ENCODE results near the gene LCN12. TPM values are rescaled to one million over a fixed set of nuclear protein-coding genes. Genes with fewer than 3 reads are reported as not detected.

The LCN12 gene
- total RNA-seq, 2 experiments from 2014 or later, result 1.3 to 2.1 TPM

GRCh38 chr9:136968333-136969127 lies 16.5 kb downstream of the LCN12 start:
- Mint-ChIP-seq H3K27me3 (no peaks in the 10 kb centered on the region), H3K4me3 (no peak overlapping the region), H3K36me3 (ENCODE audit: low read depth) (no peaks in the 10 kb centered on the region), H3K4me1 (ENCODE audit: low read depth) (peaks cover 17% of the 10 kb centered on the region), H3K27ac (no peak overlapping the region), H3K9me3 (no peaks in the 10 kb centered on the region)
- CTCF ChIA-PET, result interaction anchor here (0.7 kb wide), 1 partner anchor 60 kb away, joined by 4 read pairs; the partner anchor contains the start of gene ABCA2
- no peak for ATAC-seq
- DNase-seq, result no peak
- TF ChIP-seq CTCF (IDR thresholded peaks at IDR 0.05), result no peak
- intact Hi-C loops (cut with micrococcal nuclease), result no loop called here
- POLR2A ChIA-PET, result interaction anchor here (0.5 kb wide), 1 partner anchor 190 kb away, joined by 3 read pairs; no protein-coding TSS in a partner anchor

DNA sequence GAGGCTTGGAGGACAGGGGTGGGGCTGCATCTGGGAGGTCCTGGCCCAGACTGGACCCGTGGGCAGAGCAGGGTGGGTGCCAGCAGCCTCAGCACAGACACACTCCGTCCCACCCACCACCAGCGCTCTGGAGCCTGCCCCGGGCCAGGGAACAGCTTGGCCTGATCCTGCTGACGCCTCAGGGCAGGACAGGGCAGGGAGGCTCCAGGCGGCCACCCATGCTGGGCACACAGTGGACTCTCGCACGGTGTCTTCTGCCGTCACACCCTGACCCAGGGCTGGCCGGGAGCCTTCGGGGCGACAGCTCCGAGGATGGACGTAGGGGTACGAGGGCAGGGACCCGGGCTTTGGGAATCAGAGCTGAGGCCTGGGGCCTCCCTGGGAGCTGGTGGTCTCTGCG lies 17.1 kb downstream of the LCN12 start:
- Mint-ChIP-seq H3K9me3 (no peaks in the 10 kb centered on the region), H3K4me3 (no peak overlapping the region), H3K27ac (no peak overlapping the region), H3K27me3 (no peaks in the 10 kb centered on the region), H3K4me1 (ENCODE audit: low read depth) (peaks cover 17% of the 10 kb centered on the region), H3K36me3 (ENCODE audit: low read depth) (no peaks in the 10 kb centered on the region)
- TF ChIP-seq CTCF (IDR thresholded peaks at IDR 0.05), result no peak
- DNase-seq (no peak), ATAC-seq (no peak)
- intact Hi-C loops (cut with micrococcal nuclease), result no loop called here
- POLR2A ChIA-PET, result interaction anchor here (0.5 to 0.8 kb wide), 3 partner anchors 10 to 320 kb away, joined by 3 to 4 read pairs (median 3); no protein-coding TSS in a partner anchor
- CTCF ChIA-PET, result interaction anchor here (0.7 kb wide), 1 partner anchor 60 kb away, joined by 4 read pairs; the partner anchor contains the start of gene ABCA2

DNA sequence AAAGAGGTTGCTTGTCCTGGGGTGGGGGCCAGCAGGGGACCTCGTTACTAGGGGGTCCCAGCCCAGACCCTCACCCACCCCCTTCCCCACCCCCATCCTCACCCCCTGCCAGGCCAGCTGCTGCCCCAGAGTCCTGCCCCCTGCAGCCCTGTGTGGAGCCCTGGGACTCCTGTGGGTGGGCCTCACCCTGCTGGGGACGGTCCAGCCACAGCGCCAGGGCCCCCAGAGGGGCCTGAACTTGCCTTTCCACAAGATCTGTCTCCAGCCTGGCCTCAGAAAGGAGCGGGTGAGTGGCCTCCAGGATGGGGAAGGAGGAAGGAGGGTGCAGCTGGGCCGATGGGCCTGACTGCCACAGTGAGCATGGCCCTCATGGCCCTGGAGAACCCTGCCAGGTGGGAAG lies 17.7 kb downstream of the LCN12 start:
- CTCF ChIA-PET, result no interaction called here
- no peak overlapping the region for H3K27ac Mint-ChIP-seq
- no peaks in the 10 kb centered on the region for H3K27me3 Mint-ChIP-seq
- intact Hi-C loops (cut with micrococcal nuclease), result no loop called here
- H3K9me3 Mint-ChIP-seq, result no peaks in the 10 kb centered on the region
- ATAC-seq (no peak), DNase-seq (no peak)
- H3K4me3 Mint-ChIP-seq, result no peak overlapping the region
- no peak for TF ChIP-seq CTCF (IDR thresholded peaks at IDR 0.05)
- peaks cover 14% of the 10 kb centered on the region for H3K4me1 Mint-ChIP-seq (ENCODE audit: low read depth)
- POLR2A ChIA-PET, result interaction anchor here (0.6 to 1.1 kb wide), 3 partner anchors 10 to 319 kb away, joined by 3 to 4 read pairs (median 3); no protein-coding TSS in a partner anchor
- H3K36me3 Mint-ChIP-seq (ENCODE audit: low read depth), result no peaks in the 10 kb centered on the region

GRCh38 chr9:136970361-136970760 lies 18.3 kb downstream of the LCN12 start:
- H3K27ac Mint-ChIP-seq, result no peak overlapping the region
- TF ChIP-seq CTCF (IDR thresholded peaks at IDR 0.05), result no peak
- peaks cover 17% of the 10 kb centered on the region for H3K4me1 Mint-ChIP-seq (ENCODE audit: low read depth)
- ATAC-seq (no peak), DNase-seq (no peak)
- intact Hi-C loops (cut with micrococcal nuclease), result no loop called here
- CTCF ChIA-PET, result no interaction called here
- H3K27me3 Mint-ChIP-seq, result no peaks in the 10 kb centered on the region
- no peak overlapping the region for H3K4me3 Mint-ChIP-seq
- H3K36me3 Mint-ChIP-seq (ENCODE audit: low read depth), result no peaks in the 10 kb centered on the region
- H3K9me3 Mint-ChIP-seq, result no peaks in the 10 kb centered on the region
- POLR2A ChIA-PET, result interaction anchor here (1.1 to 1.2 kb wide), 2 partner anchors 18 to 38 kb away, joined by 3 read pairs; no protein-coding TSS in a partner anchor

DNA sequence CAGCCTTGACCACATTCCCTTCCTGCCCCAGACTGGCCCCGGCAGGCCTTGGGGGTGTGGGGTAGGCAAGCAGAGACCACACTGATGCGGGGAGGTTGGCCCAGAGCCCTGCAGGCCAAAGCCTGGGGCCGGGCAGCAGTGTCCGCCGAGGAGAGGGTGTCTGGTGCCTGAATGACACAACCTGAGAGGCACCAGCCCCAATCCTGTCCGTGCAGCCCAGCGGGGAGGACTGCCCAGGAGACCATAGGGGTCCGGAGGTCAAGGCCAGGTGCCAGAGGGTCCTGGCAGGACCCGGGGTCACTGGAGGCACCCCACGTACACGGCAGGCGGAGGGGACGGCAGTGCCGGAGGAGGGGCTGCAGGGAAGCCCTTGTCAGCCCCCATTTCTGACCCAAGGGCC lies 19.7 kb downstream of the LCN12 start:
- no peak overlapping the region for H3K27ac Mint-ChIP-seq
- no peaks in the 10 kb centered on the region for H3K36me3 Mint-ChIP-seq (ENCODE audit: low read depth)
- no peak overlapping the region for H3K4me3 Mint-ChIP-seq
- intact Hi-C loops (cut with micrococcal nuclease), result no loop called here
- no peaks in the 10 kb centered on the region for H3K9me3 Mint-ChIP-seq
- ChIA-PET CTCF (interaction anchor here (1.2 kb wide), 1 partner anchor 25 kb away, joined by 3 read pairs; no protein-coding TSS in a partner anchor), POLR2A (no interaction called here)
- peaks cover 18% of the 10 kb centered on the region for H3K4me1 Mint-ChIP-seq (ENCODE audit: low read depth)
- DNase-seq, result no peak
- no peak for TF ChIP-seq CTCF (IDR thresholded peaks at IDR 0.05)
- ATAC-seq, result no peak
- H3K27me3 Mint-ChIP-seq, result no peaks in the 10 kb centered on the region
